Measurements from ENCODE around the gene MAST2.
"Not testable (repeated sequence)": the region's sequence is repeated elsewhere in the genome, so short reads cannot be mapped to it uniquely, and the experiment has no call there.

Gene MAST2

DNA sequence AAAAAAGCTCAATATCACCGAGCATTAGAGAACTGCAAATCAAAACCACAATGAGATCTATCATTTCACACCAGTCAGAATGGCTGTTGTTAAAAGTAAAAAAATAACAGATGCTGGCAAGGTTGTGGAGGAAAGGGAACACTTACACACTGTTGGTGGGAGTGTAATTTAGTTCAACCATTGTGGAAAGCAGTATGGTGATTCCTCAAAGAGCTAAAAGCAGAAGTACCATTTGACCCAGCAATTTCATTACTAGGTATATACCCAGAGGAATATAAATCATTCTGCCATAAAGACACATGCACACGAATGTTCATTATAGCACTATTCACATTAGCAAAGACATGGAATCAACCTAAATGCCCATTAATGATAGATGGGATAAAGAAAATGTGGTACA, 146.1 kb downstream of the MAST2 start:
- DNase-seq = not testable (repeated sequence)

- no peak for DNase-seq
Measured at GRCh38 chr1:45952072-45952471, 148.7 kb downstream of the MAST2 start.

GRCh38 chr1:45953934-45954847, 150.8 kb downstream of the MAST2 start:
- no peak for DNase-seq

DNA sequence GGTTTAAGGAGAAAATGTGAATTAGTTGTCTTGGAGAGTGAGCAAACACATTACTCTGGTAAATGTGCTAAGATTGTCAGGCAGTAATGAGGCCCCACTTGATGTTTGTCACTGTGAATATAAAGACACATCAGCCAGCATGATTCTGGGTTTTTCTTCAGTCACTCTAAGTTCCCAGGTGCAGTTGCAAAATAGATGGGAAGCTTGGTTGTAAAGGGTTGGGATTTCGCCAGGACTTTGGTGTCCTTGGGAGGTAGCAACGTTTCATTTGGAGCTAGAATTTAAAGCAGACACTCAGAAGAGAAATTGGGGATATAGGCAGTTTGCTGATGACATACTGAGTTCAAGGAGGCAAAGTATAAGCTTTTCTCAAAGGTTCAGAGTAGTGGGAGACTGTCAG, 154.3 kb downstream of the MAST2 start:
- no peak for DNase-seq

DNA sequence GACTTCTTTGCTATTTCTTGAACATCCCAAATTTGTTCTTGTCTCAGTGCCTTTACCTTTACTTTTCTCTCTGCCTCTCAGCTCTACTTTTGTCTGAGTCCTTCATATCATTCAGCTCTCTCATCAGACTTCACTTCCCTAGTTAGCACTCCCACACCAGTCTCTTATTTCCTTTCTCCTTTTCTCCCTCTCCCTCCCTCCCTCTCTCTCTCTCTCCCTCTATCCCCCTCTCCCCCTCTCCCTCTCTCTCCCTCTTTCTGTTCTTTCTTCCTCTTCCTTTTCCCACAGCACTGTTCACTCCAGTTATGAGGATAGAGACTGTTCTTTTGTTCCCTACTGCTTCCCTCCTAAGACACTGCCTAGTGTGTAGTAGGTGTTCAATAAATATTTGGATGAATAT, 154.9 kb downstream of the MAST2 start:
- DNase-seq = no peak

DNA sequence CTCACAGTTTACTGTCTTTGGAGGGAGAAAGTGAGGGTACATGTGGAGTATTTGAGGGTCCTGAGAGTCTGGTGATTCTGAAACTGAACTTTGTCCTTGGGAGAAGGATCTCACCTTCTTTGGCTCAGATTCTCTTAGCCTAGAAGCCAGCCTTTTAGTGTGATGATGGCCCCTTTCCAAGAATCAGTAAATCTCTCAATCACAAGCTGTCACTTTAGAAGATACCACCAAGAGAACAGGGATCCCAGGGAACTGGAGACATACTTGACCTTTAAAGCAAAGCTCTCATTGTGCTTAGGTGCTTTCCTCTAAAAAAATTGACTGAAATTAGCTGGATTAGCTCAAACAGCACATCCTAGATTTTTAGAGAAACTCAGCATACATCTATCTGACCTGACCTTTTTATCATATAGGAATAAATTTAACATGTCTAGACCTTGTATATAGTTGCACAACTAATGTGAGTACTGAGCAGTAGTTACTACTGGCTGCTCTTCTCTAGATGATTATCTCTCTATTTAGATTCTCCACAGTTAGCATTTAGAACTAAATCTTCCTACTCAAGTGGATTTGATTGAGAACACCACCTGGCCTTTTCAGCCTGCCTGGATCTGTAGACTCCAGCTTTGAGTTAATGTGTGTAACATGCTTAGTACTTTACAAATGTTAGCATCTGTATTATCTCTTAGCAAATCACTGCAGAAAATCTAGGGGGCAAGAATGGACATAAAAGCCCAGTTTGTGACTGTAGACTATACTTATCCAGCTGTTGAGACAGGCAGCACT, 157.7 kb downstream of the MAST2 start:
- DNase-seq = no peak

DNA sequence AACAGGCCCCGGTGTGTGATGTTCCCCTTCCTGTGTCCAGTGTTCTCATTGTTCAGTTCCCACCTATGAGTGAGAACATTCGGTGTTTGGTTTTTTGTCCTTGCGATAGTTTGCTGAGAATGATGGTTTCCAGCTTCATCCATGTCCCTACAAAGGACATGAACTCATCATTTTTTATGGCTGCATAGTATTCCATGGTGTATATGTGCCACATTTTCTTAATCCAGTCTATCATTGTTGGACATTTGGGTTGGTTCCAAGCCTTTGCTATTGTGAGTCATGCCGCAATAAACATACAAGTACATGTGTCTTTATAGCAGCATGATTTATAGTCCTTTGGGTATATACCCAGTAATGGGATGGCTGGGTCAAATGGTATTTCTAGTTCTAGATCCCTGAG, 158.5 kb downstream of the MAST2 start:
- not testable (repeated sequence) for DNase-seq

DNA sequence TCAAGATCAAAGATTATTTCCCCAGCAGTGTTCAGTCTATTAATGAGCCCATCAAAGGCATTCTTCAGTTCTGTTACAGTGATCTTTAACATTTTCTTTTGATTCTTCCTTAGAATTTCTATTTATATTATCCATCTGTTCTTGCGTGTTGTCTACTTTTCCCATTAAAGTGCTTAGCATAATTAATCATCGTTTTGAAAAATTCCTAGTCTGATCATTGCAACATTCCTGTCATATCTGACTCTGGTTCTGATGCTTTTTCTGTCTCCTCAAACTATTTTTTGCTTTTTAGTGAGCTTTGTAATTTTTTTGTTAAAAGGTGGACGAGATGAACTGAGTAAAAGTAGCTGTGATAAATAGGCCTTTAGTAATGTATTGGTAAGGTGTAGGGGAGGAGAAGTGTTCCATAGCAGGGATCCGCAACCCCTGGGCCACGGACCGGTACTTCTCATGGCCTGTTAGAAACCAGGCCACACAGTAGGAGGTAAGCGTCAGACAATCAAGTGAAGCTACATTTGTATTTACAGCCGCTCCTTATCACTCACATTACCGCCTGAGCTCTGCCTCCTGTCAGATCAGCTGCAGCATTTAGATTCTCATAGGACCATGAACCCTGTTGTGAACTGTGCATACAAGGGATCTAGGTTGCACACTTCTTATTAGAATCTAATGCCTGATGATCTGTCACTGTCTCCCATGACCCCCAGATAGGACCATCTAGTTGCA, 165.7 kb downstream of the MAST2 start:
- no peak for DNase-seq

DNA sequence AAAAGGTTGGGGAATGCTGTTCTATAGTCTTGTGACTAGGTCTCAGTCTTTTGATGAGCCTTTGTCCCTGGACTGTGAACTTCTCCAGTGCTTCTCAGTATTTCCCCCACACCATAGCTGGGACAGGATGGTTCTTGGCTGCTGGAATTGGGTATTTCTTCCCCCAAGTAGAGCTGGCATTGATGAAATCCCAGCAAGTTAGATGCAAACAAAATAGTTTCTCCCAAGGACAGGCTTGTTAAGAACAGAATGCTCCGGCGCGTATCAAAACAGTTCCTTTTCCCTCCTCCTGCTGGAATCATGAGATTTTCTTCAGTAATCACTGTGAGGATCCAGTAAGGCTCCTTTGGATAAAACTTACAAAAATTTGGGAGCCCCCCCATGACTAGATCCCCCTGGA, 166.5 kb downstream of the MAST2 start:
- DNase-seq = no peak

DNA sequence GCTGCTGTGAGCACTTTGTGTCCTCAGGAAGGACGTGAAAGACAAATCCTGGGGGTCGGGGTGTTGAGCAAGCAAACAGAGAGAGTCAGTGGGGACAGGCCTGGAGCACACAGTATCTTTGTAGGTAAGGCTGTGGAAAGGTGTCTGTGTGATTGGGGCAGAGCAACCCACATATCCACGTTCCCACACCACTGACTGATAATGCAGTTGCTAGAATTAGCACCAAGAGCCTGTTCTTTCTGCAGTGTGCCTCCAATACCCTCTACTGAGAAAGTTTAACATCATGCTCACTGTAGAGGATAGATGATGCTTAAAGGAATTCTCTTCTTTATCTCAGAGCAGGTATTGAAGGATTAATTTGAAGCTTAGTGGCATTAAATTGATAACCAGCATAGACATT, 167.9 kb downstream of the MAST2 start:
- no peak for DNase-seq

- no peak for DNase-seq
Measured at GRCh38 chr1:45971922-45972531, 168.6 kb downstream of the MAST2 start.

GRCh38 chr1:45972621-45973020, 169.2 kb downstream of the MAST2 start:
- no peak for DNase-seq

GRCh38 chr1:45973121-45973520, 169.7 kb downstream of the MAST2 start:
- no peak for DNase-seq

DNA sequence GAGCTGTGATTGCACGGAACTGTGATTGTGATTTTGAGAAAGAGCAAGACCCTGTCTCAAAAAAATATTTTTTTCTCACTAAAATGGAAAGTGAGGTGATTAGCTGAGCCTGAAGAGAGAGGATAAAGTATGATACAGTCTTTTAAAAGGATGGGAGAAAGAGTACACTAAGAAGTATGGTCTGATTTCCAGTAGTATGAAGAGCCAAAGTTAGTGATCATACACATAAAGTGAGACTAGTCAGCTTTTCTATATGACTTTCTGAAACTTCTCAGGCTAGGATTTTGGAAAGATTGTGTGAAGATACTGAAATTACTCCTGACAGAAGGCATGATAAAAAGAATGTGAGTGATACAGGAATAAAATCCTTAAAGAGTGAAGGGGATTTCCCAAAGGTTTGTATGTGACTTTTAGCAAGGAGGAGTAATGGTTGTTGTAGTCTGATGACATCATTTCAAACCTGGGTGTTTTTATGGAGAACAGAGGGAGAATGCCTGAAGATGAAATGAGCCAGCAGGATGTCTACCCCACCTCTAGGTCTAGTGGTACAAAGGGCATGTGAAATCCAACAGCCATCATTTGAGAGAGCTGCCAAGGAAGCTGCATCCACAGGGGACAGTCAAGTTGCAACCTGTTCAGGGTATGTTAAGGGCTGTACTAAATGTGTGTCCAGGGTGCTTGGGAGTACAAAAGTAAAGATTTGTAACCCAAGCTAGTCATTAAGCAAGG, 171.3 kb downstream of the MAST2 start:
- DNase-seq = no peak

DNA sequence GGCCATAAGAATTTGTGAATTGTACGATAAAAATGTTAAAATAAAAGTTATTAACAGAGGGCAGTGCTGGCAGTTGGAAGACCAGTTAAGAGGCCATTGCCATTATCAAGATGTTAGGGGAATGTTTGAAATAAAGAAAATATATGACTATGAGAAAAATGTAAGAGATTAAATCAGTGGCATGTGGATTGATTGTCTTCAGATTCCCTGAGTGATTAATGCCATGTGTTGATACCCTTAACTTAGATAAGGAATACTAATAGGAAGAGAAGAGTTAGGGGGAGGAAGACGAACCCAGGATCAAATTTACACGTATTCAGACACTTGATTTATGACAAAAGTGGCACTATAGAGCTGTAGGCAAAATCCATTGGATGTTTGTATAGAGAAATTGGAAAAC, 173.2 kb downstream of the MAST2 start:
- DNase-seq = no peak

DNA sequence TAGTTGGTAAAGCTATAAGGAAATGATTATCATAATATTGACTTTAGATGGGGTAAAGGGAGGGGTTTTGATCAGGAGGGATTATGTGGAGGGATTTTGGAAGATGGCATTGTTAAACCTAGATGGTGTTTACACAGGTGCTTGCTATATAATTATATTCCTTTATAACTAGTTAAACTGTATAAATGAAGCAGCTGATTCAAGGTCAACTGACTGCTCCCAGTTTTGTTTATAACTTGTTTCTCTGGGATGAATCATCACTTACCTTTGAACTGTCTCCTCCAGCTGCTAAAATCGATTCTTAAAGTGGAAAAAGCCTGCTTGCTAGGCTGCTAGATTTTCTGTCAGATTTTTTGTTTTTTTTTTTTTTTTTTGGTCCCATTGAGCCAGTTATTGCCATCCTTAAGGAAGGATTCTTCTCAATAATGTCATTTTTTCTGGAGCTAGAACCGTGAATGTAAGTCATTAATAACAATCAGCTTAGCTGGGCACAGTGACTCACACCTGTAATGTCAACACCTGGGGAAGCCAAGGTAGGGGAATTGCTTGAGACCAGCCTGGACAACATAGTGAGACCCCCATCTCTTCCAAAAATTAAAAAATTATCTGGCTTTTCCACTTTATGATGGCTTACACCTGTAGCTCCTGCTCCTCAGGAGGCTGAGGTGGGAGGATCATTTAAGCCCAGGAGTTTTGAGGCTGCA, 175.8 kb downstream of the MAST2 start:
- no peak for DNase-seq

- DNase-seq = no peak
Measured at GRCh38 chr1:45979778-45980176, 176.4 kb downstream of the MAST2 start.

- no peak for DNase-seq
Measured at GRCh38 chr1:45982359-45982758, 178.9 kb downstream of the MAST2 start.

GRCh38 chr1:45983967-45984366, 180.6 kb downstream of the MAST2 start:
- DNase-seq = no peak

GRCh38 chr1:45987204-45987603, 183.8 kb downstream of the MAST2 start:
- no peak for DNase-seq

GRCh38 chr1:45989249-45989648, 185.8 kb downstream of the MAST2 start:
- DNase-seq = no peak

GRCh38 chr1:45994423-45994822, 191.0 kb downstream of the MAST2 start:
- DNase-seq = no peak
